ENCODE results near the gene COA1.

The COA1 gene

DNA sequence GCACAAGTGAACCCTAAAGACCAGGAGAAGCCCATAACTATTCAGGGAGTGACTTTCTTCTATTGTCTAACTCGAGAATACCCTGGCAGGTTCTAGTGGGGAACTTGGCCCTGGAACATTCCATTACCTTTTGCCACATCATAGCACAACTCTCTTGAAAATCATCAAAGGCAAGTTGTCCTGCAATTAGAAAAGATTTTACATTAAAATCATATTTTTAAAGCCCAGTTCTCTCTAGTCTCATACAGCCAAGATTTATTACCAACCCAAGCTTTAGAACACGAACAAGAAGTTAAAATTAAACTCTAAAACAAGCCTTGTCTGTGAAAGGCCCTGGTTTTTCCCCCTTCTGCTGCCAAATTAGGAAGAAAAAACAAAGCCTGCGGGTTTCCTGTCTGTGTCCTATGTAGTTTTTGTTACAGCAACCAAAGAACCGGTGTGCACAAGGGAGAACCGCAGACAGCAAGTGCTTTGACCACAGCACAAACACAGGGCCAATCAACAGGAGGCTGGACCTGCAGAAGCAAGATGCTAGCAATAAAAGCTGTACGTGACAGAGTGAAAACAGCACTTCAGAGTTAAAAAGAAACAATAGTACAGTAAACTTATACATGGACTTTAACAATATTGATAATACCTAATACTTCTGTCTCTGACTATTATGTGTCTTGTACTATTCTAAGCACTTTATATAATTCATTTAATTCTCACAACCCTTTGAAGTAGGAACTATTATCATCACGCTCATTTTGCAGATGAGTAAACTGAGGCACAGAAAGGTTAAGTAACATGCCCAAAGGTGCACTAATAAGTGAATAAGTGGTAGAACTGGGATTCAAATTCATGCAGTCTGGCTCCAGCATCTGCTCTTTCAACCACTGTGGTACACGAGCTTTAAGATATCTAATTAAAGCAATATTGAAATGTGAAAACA, 80.6 kb downstream of the COA1 start (continued):
- TF ChIP-seq, protein P1, sequence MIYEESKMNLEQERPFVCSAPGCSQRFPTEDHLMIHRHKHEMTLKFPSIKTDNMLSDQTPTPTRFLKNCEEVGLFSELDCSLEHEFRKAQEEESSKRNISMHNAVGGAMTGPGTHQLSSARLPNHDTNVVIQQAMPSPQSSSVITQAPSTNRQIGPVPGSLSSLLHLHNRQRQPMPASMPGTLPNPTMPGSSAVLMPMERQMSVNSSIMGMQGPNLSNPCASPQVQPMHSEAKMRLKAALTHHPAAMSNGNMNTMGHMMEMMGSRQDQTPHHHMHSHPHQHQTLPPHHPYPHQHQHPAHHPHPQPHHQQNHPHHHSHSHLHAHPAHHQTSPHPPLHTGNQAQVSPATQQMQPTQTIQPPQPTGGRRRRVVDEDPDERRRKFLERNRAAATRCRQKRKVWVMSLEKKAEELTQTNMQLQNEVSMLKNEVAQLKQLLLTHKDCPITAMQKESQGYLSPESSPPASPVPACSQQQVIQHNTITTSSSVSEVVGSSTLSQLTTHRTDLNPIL (CRISPR knock-in tag; IDR thresholded peaks at IDR 0.05; ENCODE audit: low read depth) = 0 out of 2 replicates have a peak, but pooled peaks have one; percentile 9

DNA sequence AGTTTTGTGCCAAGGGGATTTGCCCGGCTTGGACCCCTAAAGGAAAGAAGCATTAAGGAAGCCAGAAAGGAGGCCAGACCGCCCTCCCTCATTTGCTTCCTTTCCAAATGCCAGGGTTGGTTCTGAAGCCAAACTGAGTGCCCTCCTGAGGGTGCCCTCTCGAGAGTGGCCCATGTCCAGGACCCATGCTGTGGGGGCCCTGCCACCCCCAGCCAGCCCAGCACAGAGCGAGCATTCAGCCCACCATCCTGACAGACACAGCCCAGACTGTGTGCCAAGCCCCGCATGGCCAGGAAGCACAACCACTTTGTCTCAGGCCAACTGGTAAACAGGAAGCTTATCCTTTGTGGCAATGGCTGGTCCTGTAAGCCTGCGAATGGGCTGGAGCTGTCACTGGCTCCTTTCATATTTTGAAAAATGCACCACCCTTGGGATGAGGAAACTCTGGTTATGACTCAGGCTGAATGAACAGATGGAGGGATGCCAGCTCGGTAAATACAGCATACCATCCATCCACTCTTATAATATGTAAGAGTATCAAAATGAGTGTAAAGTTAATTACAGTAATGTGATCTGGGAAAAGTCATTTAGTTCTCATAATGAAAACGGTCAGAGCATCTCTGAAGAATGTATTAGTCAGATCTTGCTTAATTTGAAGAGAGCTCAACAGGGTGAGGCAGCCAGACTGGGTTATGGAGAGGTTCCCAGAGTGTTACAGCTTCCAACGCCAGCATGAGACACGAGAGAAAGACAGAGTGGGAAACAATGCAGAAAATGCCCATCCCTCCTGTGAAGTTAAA, 81.5 kb downstream of the COA1 start:
- ATAC-seq = peak; percentile 75
- TF ChIP-seq, protein P2, sequence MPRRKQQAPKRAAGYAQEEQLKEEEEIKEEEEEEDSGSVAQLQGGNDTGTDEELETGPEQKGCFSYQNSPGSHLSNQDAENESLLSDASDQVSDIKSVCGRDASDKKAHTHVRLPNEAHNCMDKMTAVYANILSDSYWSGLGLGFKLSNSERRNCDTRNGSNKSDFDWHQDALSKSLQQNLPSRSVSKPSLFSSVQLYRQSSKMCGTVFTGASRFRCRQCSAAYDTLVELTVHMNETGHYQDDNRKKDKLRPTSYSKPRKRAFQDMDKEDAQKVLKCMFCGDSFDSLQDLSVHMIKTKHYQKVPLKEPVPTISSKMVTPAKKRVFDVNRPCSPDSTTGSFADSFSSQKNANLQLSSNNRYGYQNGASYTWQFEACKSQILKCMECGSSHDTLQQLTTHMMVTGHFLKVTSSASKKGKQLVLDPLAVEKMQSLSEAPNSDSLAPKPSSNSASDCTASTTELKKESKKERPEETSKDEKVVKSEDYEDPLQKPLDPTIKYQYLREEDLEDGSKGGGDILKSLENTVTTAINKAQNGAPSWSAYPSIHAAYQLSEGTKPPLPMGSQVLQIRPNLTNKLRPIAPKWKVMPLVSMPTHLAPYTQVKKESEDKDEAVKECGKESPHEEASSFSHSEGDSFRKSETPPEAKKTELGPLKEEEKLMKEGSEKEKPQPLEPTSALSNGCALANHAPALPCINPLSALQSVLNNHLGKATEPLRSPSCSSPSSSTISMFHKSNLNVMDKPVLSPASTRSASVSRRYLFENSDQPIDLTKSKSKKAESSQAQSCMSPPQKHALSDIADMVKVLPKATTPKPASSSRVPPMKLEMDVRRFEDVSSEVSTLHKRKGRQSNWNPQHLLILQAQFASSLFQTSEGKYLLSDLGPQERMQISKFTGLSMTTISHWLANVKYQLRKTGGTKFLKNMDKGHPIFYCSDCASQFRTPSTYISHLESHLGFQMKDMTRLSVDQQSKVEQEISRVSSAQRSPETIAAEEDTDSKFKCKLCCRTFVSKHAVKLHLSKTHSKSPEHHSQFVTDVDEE (CRISPR knock-in tag; IDR thresholded peaks at IDR 0.05) = 0 out of 2 replicates have a peak, but pooled peaks have one; percentile 11
- peak; percentile 96 for TF ChIP-seq TOX (CRISPR knock-in tag; IDR thresholded peaks at IDR 0.05; ENCODE audit: borderline replicate concordance)
- TF ChIP-seq ESRRG (CRISPR knock-in tag; IDR thresholded peaks at IDR 0.05) = no peak
- TF ChIP-seq, protein P1 (CRISPR knock-in tag; IDR thresholded peaks at IDR 0.05; ENCODE audit: low read depth) = peak; percentile 98
- peak; percentile 92 for TF ChIP-seq RARB (CRISPR knock-in tag; IDR thresholded peaks at IDR 0.05)
- peak; percentile 99 for TF ChIP-seq ZC3H10 (CRISPR knock-in tag; IDR thresholded peaks at IDR 0.05)
- peak; percentile 95; the same call in 1 of the 2 replicates for TF ChIP-seq CSRNP3 (CRISPR knock-in tag; IDR thresholded peaks at IDR 0.05)
- TF ChIP-seq, protein P3, sequence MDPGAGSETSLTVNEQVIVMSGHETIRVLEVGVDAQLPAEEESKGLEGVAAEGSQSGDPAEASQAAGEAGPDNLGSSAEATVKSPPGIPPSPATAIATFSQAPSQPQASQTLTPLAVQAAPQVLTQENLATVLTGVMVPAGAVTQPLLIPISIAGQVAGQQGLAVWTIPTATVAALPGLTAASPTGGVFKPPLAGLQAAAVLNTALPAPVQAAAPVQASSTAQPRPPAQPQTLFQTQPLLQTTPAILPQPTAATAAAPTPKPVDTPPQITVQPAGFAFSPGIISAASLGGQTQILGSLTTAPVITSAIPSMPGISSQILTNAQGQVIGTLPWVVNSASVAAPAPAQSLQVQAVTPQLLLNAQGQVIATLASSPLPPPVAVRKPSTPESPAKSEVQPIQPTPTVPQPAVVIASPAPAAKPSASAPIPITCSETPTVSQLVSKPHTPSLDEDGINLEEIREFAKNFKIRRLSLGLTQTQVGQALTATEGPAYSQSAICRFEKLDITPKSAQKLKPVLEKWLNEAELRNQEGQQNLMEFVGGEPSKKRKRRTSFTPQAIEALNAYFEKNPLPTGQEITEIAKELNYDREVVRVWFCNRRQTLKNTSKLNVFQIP (CRISPR knock-in tag; IDR thresholded peaks at IDR 0.05; ENCODE audit: borderline replicate concordance, low read depth) = peak; percentile 93; the same call in 1 of the 2 replicates
- no peak for TF ChIP-seq PPARA (CRISPR knock-in tag; IDR thresholded peaks at IDR 0.05; ENCODE audit: borderline replicate concordance)
- 0 out of 2 replicates have a peak, but pooled peaks have one; percentile 24 for TF ChIP-seq ZNF565 (CRISPR knock-in tag; conservative IDR thresholded peaks at IDR 0.05; ENCODE audit: low read depth)
- TF ChIP-seq BACH2 (CRISPR knock-in tag; IDR thresholded peaks at IDR 0.05; ENCODE audit: borderline replicate concordance) = no peak
- TF ChIP-seq PATZ1 (CRISPR knock-in tag; IDR thresholded peaks at IDR 0.05; ENCODE audit: borderline replicate concordance) = peak; percentile 86; the same call in 1 of the 2 replicates
- no peak for TF ChIP-seq ARNTL (CRISPR knock-in tag; IDR thresholded peaks at IDR 0.05; ENCODE audit: borderline replicate concordance, low read depth)
- TF ChIP-seq CSDC2 (CRISPR knock-in tag; IDR thresholded peaks at IDR 0.05) = peak; percentile 89
- peak; percentile 87; the same call in 1 of the 2 replicates for TF ChIP-seq SNAI2 (CRISPR knock-in tag; IDR thresholded peaks at IDR 0.05)
- TF ChIP-seq ZNF8 (CRISPR knock-in tag; IDR thresholded peaks at IDR 0.05) = no peak; the same call in 1 of the 2 replicates
- peak; percentile 71 for TF ChIP-seq ZFP3 (CRISPR knock-in tag; IDR thresholded peaks at IDR 0.05)
- TF ChIP-seq OSR1 (CRISPR knock-in tag; IDR thresholded peaks at IDR 0.05) = 0 out of 2 replicates have a peak, but pooled peaks have one; percentile 51
- peak; percentile 100 for TF ChIP-seq ISL1 (CRISPR knock-in tag; IDR thresholded peaks at IDR 0.05)
- TF ChIP-seq ZFP30 (CRISPR knock-in tag; IDR thresholded peaks at IDR 0.05) = no peak
- no peak; the same call in none of the 2 replicates for TF ChIP-seq TCF4 (CRISPR knock-in tag; IDR thresholded peaks at IDR 0.05; ENCODE audit: borderline replicate concordance)
- peak; percentile 50; the same call in 1 of the 2 replicates for TF ChIP-seq GLIS3 (CRISPR knock-in tag; IDR thresholded peaks at IDR 0.05)

Data from SK-N-SH treated with all-trans-retinoic acid at 6 μM for 48 hours (cell line).